Esophagus muscularis mucosa (tissue), 3 donors: ENCODE measurements around the gene C12orf60.

Source experiments
- EP300 ChIP-seq: sonication (generic); formaldehyde crosslinking; IDR thresholded peaks from one replicate; pipeline ENCODE4 v1.6.1; 2017; ENCODE audit warnings: antibody characterized with exemption
- POLR2A ChIP-seq: fragments of 450-650 bp; IDR thresholded peaks from one replicate; pipeline ENCODE4 v1.6.1; 2017; ENCODE audit warnings: antibody characterized with exemption, moderate library complexity, mild to moderate bottlenecking, low read depth
- POLR2AphosphoS5 ChIP-seq, 2 donors: sonication (generic); formaldehyde crosslinking; IDR thresholded peaks; one replicate each; pipeline ENCODE4 v1.6.1; 2017; ENCODE audit warnings: antibody characterized with exemption in 2 of 2

DNA sequence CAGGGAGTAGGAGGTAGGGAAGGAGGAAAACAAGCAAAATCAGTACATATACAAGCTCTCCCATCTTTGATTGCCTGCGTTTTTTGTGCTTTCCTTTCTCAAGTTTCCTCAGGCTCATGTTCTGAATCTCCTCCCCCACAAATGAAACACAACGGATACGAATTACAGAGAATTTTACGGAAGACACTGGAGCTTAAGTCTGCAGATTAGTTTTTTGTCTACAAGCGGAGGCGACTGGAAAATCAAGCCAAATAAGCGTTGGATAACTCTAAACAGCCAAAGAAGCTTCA lies 804 bp upstream of the C12orf60 start:
- no peak for TF ChIP-seq POLR2AphosphoS5 (IDR thresholded peaks at IDR 0.05)
- no peak for TF ChIP-seq POLR2A
- TF ChIP-seq EP300: no peak
